M059J (cell line): ENCODE results near the gene CASP7. TPM values are rescaled to one million over a fixed set of nuclear protein-coding genes. Genes with fewer than 3 reads are reported as not detected.

Source experiments
- DNase-seq: peaks from one replicate; pipeline ENCODE4 v3.0.0-alpha.2; 2012; ENCODE audit warnings: low read depth
- total RNA-seq: library from RNA; depleted of rRNA; stranded (reverse); fragments of >200 nt; shearing (Covaris generic); gene quantifications from 2 replicates; pipeline ENCODE4 v1.2.3, GENCODE V29; 2014

CASP7 gene
- total RNA-seq, 1 experiment from 2014 or later: 61.0 TPM

GRCh38 chr10:113712755-113713639 lies 33.3 kb downstream of the CASP7 start:
- DNase-seq: no peak

GRCh38 chr10:113713640-113713982 lies 33.9 kb downstream of the CASP7 start:
- no peak for DNase-seq

GRCh38 chr10:113716109-113716910 lies 36.6 kb downstream of the CASP7 start:
- DNase-seq: no peak

- DNase-seq: no peak
Observed at GRCh38 chr10:113718969-113719822, 39.5 kb downstream of the CASP7 start.

- no peak for DNase-seq
Observed at GRCh38 chr10:113720386-113720785, 40.7 kb downstream of the CASP7 start.

GRCh38 chr10:113732160-113732881 lies 52.6 kb downstream of the CASP7 start:
- DNase-seq: no peak

GRCh38 chr10:113732966-113733365 lies 53.3 kb downstream of the CASP7 start:
- no peak for DNase-seq

- no peak for DNase-seq
Observed at GRCh38 chr10:113733635-113734034, 53.9 kb downstream of the CASP7 start.

- DNase-seq: peak; percentile 35
Observed at GRCh38 chr10:113735913-113736312, 56.2 kb downstream of the CASP7 start.

- DNase-seq: peak; percentile 47
Observed at GRCh38 chr10:113736576-113736975, 56.9 kb downstream of the CASP7 start.

- DNase-seq: no peak
Observed at GRCh38 chr10:113739031-113739430, 59.3 kb downstream of the CASP7 start.

GRCh38 chr10:113739577-113739976 lies 59.9 kb downstream of the CASP7 start:
- DNase-seq: no peak

- no peak for DNase-seq
Observed at GRCh38 chr10:113740850-113741249, 61.1 kb downstream of the CASP7 start.

GRCh38 chr10:113742466-113742865 lies 62.8 kb downstream of the CASP7 start:
- DNase-seq: no peak

GRCh38 chr10:113743594-113743993 lies 63.9 kb downstream of the CASP7 start:
- no peak for DNase-seq

- DNase-seq: no peak
Observed at GRCh38 chr10:113745374-113745773, 65.7 kb downstream of the CASP7 start.

- DNase-seq: peak; percentile 92
Observed at GRCh38 chr10:113746217-113746957, 66.7 kb downstream of the CASP7 start.

- DNase-seq: peak; percentile 98
Observed at GRCh38 chr10:113751181-113751732, 71.5 kb downstream of the CASP7 start, which contains the start of gene PLEKHS1. Gene PLEKHS1 (plus strand): TSS chr10:113751682. CDS start chr10:113755278, 3,596 bp downstream.

GRCh38 chr10:113752553-113752952 lies 72.8 kb downstream of the CASP7 start:
- DNase-seq: no peak
